A673 (cell line): ENCODE measurements around the gene ARHGAP44.

Experiments
- EZH2 ChIP-seq: fragments of 200-600 bp; sonication (generic); IDR thresholded peaks from 2 replicates; pipeline ENCODE4 v1.6.1; 2017; ENCODE audit warnings: borderline replicate concordance, low read depth, mild to moderate bottlenecking, mixed read lengths, antibody characterized with exemption, low read length; ENCODE audit not compliant: poor library complexity, severe bottlenecking
- TF ChIP-seq, protein P1 (sequence below): fragments of 300-800, 200-600 bp; sonication (generic); conservative IDR thresholded peaks from 2 replicates; pipeline ENCODE4 v1.5.1; 2017; ENCODE audit warnings: low read depth, mild to moderate bottlenecking, antibody characterized with exemption, low read length, moderate library complexity, mixed read lengths

DNA sequence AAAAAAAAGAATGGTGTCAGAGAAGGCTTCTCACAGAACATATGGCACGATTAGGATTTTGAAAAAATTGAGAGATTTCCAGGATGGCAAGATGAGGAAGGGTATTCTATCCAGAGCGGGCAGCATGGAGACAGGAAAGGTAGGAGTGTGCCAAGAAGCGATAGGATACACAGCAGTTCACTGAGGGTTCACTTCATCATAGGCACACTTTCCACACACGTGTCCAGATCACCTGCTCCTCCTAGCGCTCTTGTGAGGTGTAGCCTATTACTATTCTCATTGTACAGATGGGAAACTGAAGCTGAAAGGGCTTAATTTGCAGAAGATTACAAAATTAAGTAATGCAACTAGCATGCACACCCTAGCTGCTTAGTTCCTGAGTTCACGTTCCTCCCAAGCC is 234.7 kb downstream of the ARHGAP44 start:
- TF ChIP-seq, protein P1, sequence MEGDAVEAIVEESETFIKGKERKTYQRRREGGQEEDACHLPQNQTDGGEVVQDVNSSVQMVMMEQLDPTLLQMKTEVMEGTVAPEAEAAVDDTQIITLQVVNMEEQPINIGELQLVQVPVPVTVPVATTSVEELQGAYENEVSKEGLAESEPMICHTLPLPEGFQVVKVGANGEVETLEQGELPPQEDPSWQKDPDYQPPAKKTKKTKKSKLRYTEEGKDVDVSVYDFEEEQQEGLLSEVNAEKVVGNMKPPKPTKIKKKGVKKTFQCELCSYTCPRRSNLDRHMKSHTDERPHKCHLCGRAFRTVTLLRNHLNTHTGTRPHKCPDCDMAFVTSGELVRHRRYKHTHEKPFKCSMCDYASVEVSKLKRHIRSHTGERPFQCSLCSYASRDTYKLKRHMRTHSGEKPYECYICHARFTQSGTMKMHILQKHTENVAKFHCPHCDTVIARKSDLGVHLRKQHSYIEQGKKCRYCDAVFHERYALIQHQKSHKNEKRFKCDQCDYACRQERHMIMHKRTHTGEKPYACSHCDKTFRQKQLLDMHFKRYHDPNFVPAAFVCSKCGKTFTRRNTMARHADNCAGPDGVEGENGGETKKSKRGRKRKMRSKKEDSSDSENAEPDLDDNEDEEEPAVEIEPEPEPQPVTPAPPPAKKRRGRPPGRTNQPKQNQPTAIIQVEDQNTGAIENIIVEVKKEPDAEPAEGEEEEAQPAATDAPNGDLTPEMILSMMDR: no peak
- TF ChIP-seq EZH2: no peak
